Sigmoid colon (tissue), 4 donors: ENCODE results near the gene FKBP14.

Experiments used
- CTCF ChIP-seq, 4 experiments: fragments of 450-650 bp in 3 of 4; fragments of 200-600 bp in 1 of 4; IDR thresholded peaks; one replicate each; pipeline ENCODE4 v1.5.1; 2016 to 2019; ENCODE audit warnings: antibody characterized with exemption in 4 of 4, mild to moderate bottlenecking in 3 of 4, moderate library complexity in 2 of 4
- EP300 ChIP-seq, 4 donors: sonication (generic); formaldehyde crosslinking; IDR thresholded peaks; one replicate each; pipeline ENCODE4 v1.6.1; 2017; ENCODE audit warnings: antibody characterized with exemption in 4 of 4
- POLR2A ChIP-seq, 2 donors: fragments of 450-650 bp; IDR thresholded peaks; one replicate each; pipeline ENCODE4 v1.6.1; 2016; ENCODE audit warnings: antibody characterized with exemption in 2 of 2, mild to moderate bottlenecking in 2 of 2, moderate library complexity in 2 of 2

- TF ChIP-seq EP300 (IDR thresholded peaks at IDR 0.05) (no peak), POLR2A (IDR thresholded peaks at IDR 0.05) (no peak), CTCF (IDR thresholded peaks at IDR 0.05) (no peak)
These were observed 64.5 kb downstream of the FKBP14 start for GRCh38 chr7:29962035-29962434.
